ENCODE measurements around the gene RPS28.
"Not testable (repeated sequence)": the region's sequence is repeated elsewhere in the genome, so short reads cannot be mapped to it uniquely, and the experiment has no call there.

The RPS28 gene

DNA sequence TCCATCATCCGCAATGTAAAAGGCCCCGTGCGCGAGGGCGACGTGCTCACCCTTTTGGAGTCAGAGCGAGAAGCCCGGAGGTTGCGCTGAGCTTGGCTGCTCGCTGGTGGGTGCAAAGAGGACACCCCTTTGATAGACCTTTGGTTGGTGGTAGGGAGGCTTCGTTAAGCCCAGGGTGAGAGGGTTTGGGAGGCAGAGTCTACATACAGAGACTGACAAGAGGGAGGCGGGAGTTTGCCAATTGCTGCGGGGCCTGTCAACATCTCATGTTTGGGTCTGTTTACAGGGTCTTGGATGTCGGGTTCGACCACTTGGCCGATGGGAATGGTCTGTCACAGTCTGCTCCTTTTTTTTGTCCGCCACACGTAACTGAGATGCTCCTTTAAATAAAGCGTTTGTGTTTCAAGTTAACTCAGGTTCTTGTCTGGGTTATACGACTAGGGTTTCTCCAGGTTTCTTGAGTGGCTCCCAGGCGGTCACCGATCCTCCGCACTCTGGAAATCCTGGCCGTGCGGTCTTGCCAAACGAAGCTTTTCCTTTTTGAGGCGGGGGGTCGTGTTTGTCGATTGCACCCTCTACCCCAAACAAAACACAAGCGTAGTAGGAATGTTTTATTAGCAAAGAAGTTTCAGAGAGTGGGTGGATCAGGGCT is 816 bp downstream of the RPS28 start:
- DNase-seq, result no peak

GRCh38 chr19:8322638-8322997 is 1.3 kb downstream of the RPS28 start:
- no peak for DNase-seq

DNA sequence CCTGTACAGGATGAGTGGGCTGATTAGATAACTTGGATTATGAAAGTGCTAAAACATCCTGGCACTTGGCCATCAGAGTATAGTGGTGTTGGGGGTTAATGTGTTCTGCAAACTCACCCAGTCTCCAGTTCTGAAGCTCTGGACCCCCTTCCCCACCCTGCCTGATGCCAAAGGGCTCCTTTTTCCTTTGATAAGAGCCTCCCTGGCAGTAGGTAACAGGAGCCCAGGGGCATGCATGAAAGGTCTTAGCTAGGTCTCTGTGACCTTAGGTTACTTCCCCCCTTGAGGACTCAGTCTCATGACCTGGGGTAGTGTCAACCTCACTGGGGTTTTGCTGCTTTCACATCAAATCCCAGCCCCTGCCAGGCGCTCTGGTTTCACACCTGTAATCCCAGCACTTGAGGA is 2.5 kb downstream of the RPS28 start:
- no peak for DNase-seq

- DNase-seq, result no peak
Measured at GRCh38 chr19:8324186-8325050, 3.1 kb downstream of the RPS28 start.

DNA sequence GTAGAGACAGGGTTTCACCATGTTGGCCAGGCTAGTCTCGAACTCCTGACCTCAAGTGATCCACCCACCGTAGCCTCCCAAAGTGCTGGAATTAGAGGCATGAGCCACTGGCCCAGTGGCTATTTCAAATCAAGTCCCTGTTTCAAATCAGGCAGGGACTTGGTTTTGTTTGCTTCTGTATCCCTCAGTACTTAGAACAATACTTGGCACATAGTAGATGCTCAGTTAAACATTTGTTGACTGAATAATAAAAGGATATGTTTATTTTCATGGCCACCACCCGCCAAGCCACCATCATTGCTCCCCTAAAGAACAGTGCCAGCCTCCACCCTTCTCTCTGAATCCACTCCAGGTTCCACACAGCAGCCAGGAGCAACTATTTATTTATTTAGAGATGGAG is 4.2 kb downstream of the RPS28 start:
- DNase-seq, result no peak

- DNase-seq, result no peak
Measured at GRCh38 chr19:8329996-8330395, 8.7 kb downstream of the RPS28 start.

- DNase-seq, result no peak
Measured at GRCh38 chr19:8331263-8331845, 10.1 kb downstream of the RPS28 start.

DNA sequence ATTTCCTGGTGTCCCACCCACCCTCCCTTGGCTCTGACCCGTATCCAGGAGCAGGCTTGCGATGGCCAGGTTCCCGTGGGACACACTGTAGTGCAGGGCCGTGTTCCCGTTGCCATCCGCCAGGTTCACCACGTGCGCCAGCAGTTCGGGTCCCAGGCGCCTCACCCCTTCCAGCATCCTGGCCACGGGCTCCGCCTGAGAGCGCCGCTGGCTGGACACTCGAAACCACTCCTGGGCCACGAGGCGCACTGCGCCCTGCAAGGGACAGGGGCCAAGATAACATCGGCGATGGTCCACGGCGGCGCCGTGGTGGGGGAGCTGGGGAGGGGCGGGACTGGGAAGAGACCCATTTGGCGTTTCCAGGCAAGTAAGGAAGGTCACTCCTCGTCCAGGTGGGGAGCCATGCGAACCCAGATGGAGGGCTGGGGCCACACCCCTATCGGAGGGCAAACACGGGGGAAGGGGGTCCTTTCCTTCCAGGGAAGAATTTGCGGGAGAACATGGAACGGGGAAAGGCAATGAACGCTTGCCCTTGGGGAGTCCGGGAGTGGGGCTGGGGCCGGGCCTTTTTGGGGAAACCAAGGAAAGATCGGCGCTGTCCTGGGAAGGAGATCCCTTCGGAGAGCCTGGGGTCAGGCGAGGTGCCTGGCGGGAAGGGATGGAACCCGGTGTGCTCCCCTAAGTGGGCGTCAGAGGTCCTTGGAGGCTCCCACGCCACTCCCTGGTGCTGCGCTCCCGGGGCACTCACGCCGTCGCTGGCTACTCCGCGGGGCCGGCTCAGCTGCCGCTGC is 11.9 kb downstream of the RPS28 start:
- DNase-seq, result no peak

GRCh38 chr19:8333767-8334457 is 12.6 kb downstream of the RPS28 start:
- no peak for DNase-seq

- peak; percentile 71 for DNase-seq
Measured at GRCh38 chr19:8334458-8335342, 13.4 kb downstream of the RPS28 start.

DNA sequence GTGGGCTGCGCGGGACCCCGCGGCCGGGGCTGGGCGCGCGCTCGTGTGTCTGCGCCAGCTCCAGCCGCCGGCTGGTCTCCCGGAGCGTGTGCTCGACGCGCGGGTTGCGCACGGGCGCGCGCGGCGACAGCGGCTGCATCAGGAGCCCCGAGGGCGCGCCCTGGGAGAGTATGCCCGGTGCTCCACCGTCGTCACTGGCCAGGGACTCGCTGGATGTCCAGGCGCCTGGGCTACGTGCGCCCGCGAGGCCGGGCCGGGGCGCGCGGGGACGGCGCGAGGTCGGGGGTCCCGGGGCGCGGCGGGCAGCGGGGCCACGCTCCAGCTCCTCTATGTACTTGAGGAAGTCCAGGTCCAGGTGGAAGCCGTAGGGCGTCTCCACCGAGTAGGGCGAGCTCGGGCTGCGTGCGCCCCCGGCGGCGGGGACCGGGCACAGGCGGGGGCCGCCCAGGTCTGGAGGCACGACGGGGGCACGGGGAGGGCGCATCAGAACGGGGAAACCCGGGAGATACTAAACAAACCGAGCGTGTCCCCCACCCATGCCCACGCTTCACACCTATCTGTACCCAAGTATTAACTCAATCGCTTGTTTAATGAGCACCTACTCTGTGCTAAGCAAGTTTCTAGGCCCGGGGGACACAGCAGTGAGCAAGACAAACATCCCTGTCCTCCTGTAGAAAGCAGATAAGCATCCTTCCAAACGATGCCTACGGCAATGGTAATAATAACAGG is 14.2 kb downstream of the RPS28 start:
- DNase-seq, result no peak

GRCh38 chr19:8336072-8336569 is 14.8 kb downstream of the RPS28 start:
- DNase-seq, result no peak

DNA sequence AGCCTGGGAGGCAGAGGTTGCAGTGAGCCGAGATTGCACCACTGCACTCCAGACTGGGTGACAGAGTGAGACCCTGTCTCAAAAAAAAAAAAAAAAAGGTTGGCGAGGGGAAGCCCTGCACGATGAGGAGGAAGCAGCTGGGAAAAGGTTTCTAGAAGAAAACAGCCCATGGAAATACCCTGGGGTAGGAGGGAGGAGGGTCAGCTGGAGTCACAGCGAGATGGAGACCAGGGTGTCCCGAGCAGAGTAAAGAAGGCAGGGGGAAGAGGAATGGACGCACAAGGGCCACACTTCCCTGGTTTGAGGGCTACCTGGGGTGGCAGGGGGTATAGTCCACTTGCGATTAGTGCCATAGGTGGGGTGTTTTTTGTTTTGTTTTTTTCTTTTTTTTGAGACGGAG is 15.4 kb downstream of the RPS28 start:
- no peak for DNase-seq

DNA sequence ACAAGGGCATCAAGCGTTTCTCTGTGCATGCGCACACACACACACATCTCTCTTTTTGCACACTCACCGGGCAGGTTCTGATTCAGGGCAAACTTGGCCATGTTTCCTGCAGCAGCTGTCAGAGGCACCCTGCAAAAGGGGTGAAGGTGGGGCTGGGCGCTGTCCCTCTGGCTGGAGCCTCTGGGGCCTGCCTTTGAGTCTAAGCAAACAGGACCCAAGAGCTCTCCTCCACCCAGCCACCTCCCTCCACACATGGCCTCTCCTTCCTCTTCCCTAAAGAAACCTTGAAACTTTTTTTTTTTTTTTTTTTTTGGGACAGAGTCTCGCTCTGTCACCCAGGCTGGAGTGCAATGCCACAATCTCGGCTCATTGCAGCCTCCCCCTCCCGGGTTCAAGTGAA is 16.4 kb downstream of the RPS28 start:
- no peak for DNase-seq

- DNase-seq, result no peak
Measured at GRCh38 chr19:8338835-8339234, 17.5 kb downstream of the RPS28 start.

GRCh38 chr19:8340341-8341096 is 19.2 kb downstream of the RPS28 start:
- DNase-seq, result peak; percentile 59

GRCh38 chr19:8341504-8341903 is 20.2 kb downstream of the RPS28 start:
- not testable (repeated sequence) for DNase-seq

DNA sequence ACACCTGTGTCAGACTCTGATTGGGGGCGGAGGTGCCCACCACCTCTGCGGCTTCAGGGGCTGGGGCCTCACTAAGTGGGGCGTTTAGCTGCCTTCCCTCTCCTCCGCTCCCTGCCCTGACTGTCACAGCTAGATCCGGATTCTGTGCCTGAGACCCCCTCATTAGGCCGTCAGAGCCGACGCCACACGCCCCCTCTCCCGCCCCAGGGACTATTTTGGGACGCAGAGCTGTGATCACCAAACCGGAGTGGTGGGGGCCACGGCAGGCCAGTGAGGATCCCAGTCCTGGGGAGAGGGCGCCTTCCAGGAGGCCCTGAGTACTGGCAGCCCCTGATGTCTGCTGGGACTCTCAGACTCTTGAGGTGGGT is 21.0 kb downstream of the RPS28 start:
- DNase-seq, result no peak

- DNase-seq, result peak; percentile 92
Measured at GRCh38 chr19:8342684-8343482, 21.6 kb downstream of the RPS28 start, which contains the start of gene KANK3. Gene KANK3 (minus strand): TSS chr19:8343262. CDS start chr19:8337828, 5,434 bp downstream.
